Sigmoid colon (tissue), 4 donors: ENCODE data around the gene SLC22A1.

Source experiments
- EP300 ChIP-seq, 4 donors: sonication (generic); formaldehyde crosslinking; IDR thresholded peaks; one replicate each; pipeline ENCODE4 v1.6.1; 2017; ENCODE audit warnings: antibody characterized with exemption in 4 of 4
- POLR2A ChIP-seq, 2 donors: fragments of 450-650 bp; IDR thresholded peaks; one replicate each; pipeline ENCODE4 v1.6.1; 2016; ENCODE audit warnings: antibody characterized with exemption in 2 of 2, mild to moderate bottlenecking in 2 of 2, moderate library complexity in 2 of 2
- POLR2AphosphoS5 ChIP-seq, 4 donors: sonication (generic); formaldehyde crosslinking; IDR thresholded peaks; one replicate each; pipeline ENCODE4 v1.6.1; 2017; ENCODE audit warnings: antibody characterized with exemption in 4 of 4
- TF ChIP-seq, protein P1 (sequence below), 4 experiments: fragments of 450-650 bp in 3 of 4; fragments of 200-600 bp in 1 of 4; IDR thresholded peaks; one replicate each; pipeline ENCODE4 v1.5.1; 2016 to 2019; ENCODE audit warnings: antibody characterized with exemption in 4 of 4, mild to moderate bottlenecking in 3 of 4, moderate library complexity in 2 of 4

DNA sequence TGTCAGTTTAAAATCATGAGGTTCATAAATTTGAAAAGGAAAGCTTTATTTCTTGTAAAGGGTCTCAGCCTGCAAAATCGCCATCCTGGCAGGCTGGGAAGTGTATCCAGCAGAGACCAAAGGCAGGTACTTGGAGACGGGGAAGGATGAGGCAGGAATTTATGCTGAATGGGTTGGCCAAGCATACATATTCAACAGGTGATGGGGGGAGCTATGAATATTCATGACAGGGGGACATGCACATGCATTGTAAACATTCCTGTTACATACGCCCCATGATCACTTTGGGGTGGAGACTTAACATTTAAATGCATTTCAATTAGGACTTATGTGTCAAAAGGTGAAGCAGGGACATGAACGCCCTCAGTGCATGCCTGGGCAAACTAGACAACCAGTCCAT, 9.8 kb upstream of the SLC22A1 start:
- TF ChIP-seq POLR2A (IDR thresholded peaks at IDR 0.05) (no peak), EP300 (IDR thresholded peaks at IDR 0.05) (no peak), POLR2AphosphoS5 (IDR thresholded peaks at IDR 0.05) (no peak)
- TF ChIP-seq, protein P1, sequence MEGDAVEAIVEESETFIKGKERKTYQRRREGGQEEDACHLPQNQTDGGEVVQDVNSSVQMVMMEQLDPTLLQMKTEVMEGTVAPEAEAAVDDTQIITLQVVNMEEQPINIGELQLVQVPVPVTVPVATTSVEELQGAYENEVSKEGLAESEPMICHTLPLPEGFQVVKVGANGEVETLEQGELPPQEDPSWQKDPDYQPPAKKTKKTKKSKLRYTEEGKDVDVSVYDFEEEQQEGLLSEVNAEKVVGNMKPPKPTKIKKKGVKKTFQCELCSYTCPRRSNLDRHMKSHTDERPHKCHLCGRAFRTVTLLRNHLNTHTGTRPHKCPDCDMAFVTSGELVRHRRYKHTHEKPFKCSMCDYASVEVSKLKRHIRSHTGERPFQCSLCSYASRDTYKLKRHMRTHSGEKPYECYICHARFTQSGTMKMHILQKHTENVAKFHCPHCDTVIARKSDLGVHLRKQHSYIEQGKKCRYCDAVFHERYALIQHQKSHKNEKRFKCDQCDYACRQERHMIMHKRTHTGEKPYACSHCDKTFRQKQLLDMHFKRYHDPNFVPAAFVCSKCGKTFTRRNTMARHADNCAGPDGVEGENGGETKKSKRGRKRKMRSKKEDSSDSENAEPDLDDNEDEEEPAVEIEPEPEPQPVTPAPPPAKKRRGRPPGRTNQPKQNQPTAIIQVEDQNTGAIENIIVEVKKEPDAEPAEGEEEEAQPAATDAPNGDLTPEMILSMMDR (IDR thresholded peaks at IDR 0.05): no peak
